Tibial nerve (tissue), 4 donors: ENCODE measurements around the gene NEAT1.

Experiments used
- CTCF ChIP-seq, 5 experiments: fragments of 200-600 bp in 3 of 5; fragments of 450-650 bp in 2 of 5; sonication (generic) in 3 of 5; IDR thresholded peaks; one replicate each; pipeline ENCODE4 v1.5.1; 2016 to 2019; ENCODE audit warnings: antibody characterized with exemption in 5 of 5, mild to moderate bottlenecking in 3 of 5, moderate library complexity in 2 of 5
- EP300 ChIP-seq, 2 donors: sonication (generic); formaldehyde crosslinking; IDR thresholded peaks; one replicate each; pipeline ENCODE4 v1.6.1; 2017; ENCODE audit warnings: antibody characterized with exemption in 2 of 2, mild to moderate bottlenecking in 1 of 2
- POLR2A ChIP-seq, 2 donors: fragments of 450-650 bp; IDR thresholded peaks; one replicate each; pipeline ENCODE4 v1.6.1; 2017; ENCODE audit warnings: antibody characterized with exemption in 2 of 2, mild to moderate bottlenecking in 2 of 2, moderate library complexity in 2 of 2

- no peak for TF ChIP-seq CTCF (IDR thresholded peaks at IDR 0.05)
- no peak for TF ChIP-seq POLR2A (IDR thresholded peaks at IDR 0.05)
- no peak for TF ChIP-seq EP300 (IDR thresholded peaks at IDR 0.05)
These were observed 20.3 kb downstream of the NEAT1 start for GRCh38 chr11:65442842-65443331.
